CD8-positive, alpha-beta memory T cell (primary cell): Measurements from ENCODE around the gene HES3. TPM values are rescaled to one million over a fixed set of nuclear protein-coding genes. Genes with fewer than 3 reads are reported as not detected.

Source experiments
- CTCF ChIA-PET: fragments of 350-600 bp; sonication (Branson Sonifier 250); formaldehyde crosslinking; loops from one replicate; lab custom pipeline; 2021; ENCODE audit warnings: antibody characterized with exemption; lab: Charles Lee
- POLR2A ChIA-PET: fragments of 350-600 bp; sonication (Branson Sonifier 250); formaldehyde crosslinking; loops from one replicate; lab custom pipeline; 2021; ENCODE audit warnings: antibody characterized with exemption; lab: Charles Lee
- DNase-seq, 5 donors: peaks; one replicate each; pipeline versions ENCODE4 v3.0.0 to v3.0.0-alpha.2; 2020 to 2022; ENCODE audit warnings: mixed read lengths in 1 of 5
- H3K27ac ChIP-seq: one replicate; pipeline ENCODE4 v1.7.0; 2013; ENCODE audit warnings: low read depth, mild to moderate bottlenecking, low read length, moderate library complexity
- H3K27me3 ChIP-seq: 2 replicates; pipeline ENCODE4 v1.7.0; 2013; ENCODE audit warnings: low read length, mild to moderate bottlenecking; ENCODE audit not compliant: insufficient read depth, poor library complexity, severe bottlenecking
- H3K36me3 ChIP-seq: 2 replicates; pipeline ENCODE4 v1.7.0; 2013; ENCODE audit warnings: mild to moderate bottlenecking, low read length, moderate library complexity; ENCODE audit not compliant: insufficient read depth
- H3K4me1 ChIP-seq: 2 replicates; pipeline ENCODE4 v1.7.0; 2013; ENCODE audit warnings: mild to moderate bottlenecking, low read length, moderate library complexity; ENCODE audit not compliant: insufficient read depth
- H3K4me3 ChIP-seq: 2 replicates; pipeline ENCODE4 v1.7.0; 2013; ENCODE audit warnings: mild to moderate bottlenecking, low read length
- H3K9me3 ChIP-seq: 2 replicates; pipeline ENCODE4 v1.7.0; 2013; ENCODE audit warnings: mild to moderate bottlenecking, low read length
- H3K27ac Mint-ChIP-seq, 8 donors: one replicate each; pipeline ENCODE4 v1.8.0; 2020 to 2021; ENCODE audit warnings: mixed read lengths in 8 of 8, mild to moderate bottlenecking in 6 of 8, inconsistent platforms in 3 of 8, moderate library complexity in 3 of 8
- H3K27me3 Mint-ChIP-seq, 2 donors: one replicate each; pipeline ENCODE4 v1.8.0; 2020 to 2021; ENCODE audit warnings: mixed read lengths in 2 of 2, mild to moderate bottlenecking in 1 of 2, moderate library complexity in 1 of 2
- H3K36me3 Mint-ChIP-seq, 3 donors: one replicate each; pipeline ENCODE4 v1.8.0; 2020 to 2021; ENCODE audit warnings: mixed read lengths in 3 of 3, inconsistent platforms in 1 of 3, mild to moderate bottlenecking in 1 of 3
- H3K4me1 Mint-ChIP-seq, 3 donors: one replicate each; pipeline ENCODE4 v1.8.0; 2020 to 2021; ENCODE audit warnings: mixed read lengths in 3 of 3, inconsistent platforms in 1 of 3, mild to moderate bottlenecking in 1 of 3
- H3K4me3 Mint-ChIP-seq, 7 donors: one replicate each; pipeline ENCODE4 v1.8.0; 2020 to 2021; ENCODE audit warnings: mixed read lengths in 7 of 7, mild to moderate bottlenecking in 6 of 7, moderate library complexity in 4 of 7, inconsistent platforms in 2 of 7
- H3K9me3 Mint-ChIP-seq, 5 donors: one replicate each; pipeline ENCODE4 v1.8.0; 2020 to 2022; ENCODE audit warnings: mixed read lengths in 5 of 5, mild to moderate bottlenecking in 3 of 5, moderate library complexity in 2 of 5, inconsistent platforms in 1 of 5
- polyA plus RNA-seq: library from polyadenylated mRNA; unstranded; fragments of 300-500 nt; fragmentation: Illumina TruSeq; gene quantifications from one replicate; pipeline ENCODE4 v1.2.3, GENCODE V29; 2021
- total RNA-seq, 2 experiments: library from RNA; stranded (reverse); gene quantifications; one replicate each; pipeline ENCODE4 v1.2.3, GENCODE V29; 2021

HES3 gene
- total and polyA plus RNA-seq, 3 experiments from 2014 or later = not detected

DNA sequence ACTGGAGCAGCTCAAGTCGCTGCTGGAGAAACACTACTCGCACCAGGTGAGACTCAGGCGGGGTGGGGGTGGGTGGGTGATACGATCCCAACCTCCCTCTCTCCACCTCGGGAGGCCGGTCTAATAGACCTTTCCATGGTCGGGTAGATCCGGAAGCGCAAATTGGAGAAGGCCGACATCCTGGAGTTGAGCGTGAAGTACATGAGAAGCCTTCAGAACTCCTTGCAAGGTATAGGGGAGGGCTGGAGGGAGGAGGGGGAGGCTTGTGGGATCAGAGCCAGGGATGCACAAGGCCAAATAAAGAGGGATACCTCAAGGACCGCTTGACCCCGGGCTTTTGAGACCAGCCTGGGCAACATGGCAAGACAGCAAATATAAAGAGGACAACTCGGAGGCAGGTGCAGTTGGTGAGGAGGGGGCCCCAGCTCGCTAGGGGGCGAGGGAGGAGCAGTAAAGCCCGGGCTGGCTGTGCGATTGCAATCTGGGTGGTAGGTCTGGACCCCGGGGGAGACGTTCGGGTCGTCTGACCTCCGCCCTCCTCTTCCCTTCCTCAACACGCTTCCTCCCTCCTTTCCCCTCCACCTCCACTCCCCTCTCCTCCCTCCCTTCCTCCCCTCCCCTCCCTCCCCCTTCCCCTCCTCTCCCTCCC is 546 bp downstream of the HES3 start:
- Mint-ChIP-seq H3K4me1 (peaks cover 8 to 26% (median 11%) of the 10 kb centered on the region in 3 donors), H3K27ac (peak overlapping the region in 1 of 8 donors; percentile 84), H3K27me3 (peaks cover 51 to 62% of the 10 kb centered on the region in 2 donors), H3K4me3 (peak overlapping the region in 1 of 7 donors; percentile 66), H3K36me3 (no peaks in the 10 kb centered on the region), H3K9me3 (no peaks in the 10 kb centered on the region)
- ChIA-PET CTCF (interaction anchor here (0.6 to 4.8 kb wide), 12 partner anchors 8 to 734 kb away, joined by 3 to 63 read pairs (median 3); partner anchors contain the start of genes HES2, ICMT and KCNAB2), POLR2A (no interaction called here)
- H3K4me3 ChIP-seq = no peak overlapping the region
- H3K27ac ChIP-seq = no peak overlapping the region
- no peaks in the 10 kb centered on the region for H3K9me3 ChIP-seq
- peaks cover 60% of the 10 kb centered on the region for H3K27me3 ChIP-seq
- H3K36me3 ChIP-seq = no peaks in the 10 kb centered on the region
- no peak for DNase-seq
- peaks cover 20% of the 10 kb centered on the region for H3K4me1 ChIP-seq

DNA sequence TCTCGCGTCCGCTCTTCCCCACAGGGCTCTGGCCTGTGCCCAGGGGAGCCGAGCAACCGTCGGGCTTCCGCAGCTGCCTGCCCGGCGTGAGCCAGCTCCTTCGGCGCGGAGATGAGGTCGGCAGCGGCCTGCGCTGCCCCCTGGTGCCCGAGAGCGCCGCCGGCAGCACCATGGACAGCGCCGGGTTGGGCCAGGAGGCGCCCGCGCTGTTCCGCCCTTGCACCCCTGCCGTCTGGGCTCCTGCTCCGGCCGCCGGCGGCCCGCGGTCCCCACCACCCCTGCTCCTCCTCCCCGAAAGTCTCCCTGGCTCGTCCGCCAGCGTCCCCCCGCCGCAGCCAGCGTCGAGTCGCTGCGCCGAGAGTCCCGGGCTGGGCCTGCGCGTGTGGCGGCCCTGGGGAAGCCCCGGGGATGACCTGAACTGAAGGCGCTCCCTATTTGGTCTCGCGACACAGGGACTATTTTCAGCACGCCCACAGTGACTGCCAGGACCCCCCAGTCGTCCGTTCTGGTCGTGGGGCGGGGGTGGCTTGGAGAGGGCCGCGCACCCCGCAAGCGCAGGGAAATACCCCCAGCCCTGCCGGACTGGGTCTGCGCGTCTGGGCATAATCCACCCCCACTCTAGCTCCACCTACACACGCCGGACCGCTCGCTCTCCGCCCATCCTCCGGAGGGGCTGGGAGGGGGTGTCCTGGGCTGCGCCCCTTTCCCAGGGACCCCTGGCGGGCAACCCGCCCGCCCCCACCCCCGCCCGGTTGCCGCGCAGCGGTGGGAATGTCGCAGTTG is 1.3 kb downstream of the HES3 start:
- Histone ChIP-seq H3K36me3 (no peaks in the 10 kb centered on the region), H3K4me1 (peaks cover 20% of the 10 kb centered on the region), H3K9me3 (no peaks in the 10 kb centered on the region), H3K27ac (no peak overlapping the region), H3K4me3 (peak overlapping the region; percentile 19), H3K27me3 (peaks cover 62% of the 10 kb centered on the region)
- Mint-ChIP-seq H3K36me3 (no peaks in the 10 kb centered on the region), H3K27me3 (peaks cover 49 to 61% of the 10 kb centered on the region in 2 donors), H3K9me3 (no peaks in the 10 kb centered on the region), H3K4me1 (peaks cover 8 to 29% (median 11%) of the 10 kb centered on the region in 3 donors), H3K27ac (no peak overlapping the region), H3K4me3 (no peak overlapping the region)
- ChIA-PET CTCF (interaction anchor here (0.6 to 4.8 kb wide), 17 partner anchors 9 to 735 kb away, joined by 3 to 63 read pairs (median 4); partner anchors contain the start of genes HES2, ICMT and KCNAB2), POLR2A (no interaction called here)
- DNase-seq = peak; percentile 70 to 85 (median 72)

- Mint-ChIP-seq H3K4me1 (peaks cover 8 to 29% (median 11%) of the 10 kb centered on the region in 3 donors), H3K4me3 (peak overlapping the region in 3 of 7 donors; percentile 57 to 85 (median 61)), H3K36me3 (no peaks in the 10 kb centered on the region), H3K27ac (no peak overlapping the region), H3K27me3 (peaks cover 47 to 64% of the 10 kb centered on the region in 2 donors), H3K9me3 (no peaks in the 10 kb centered on the region)
- Histone ChIP-seq H3K9me3 (no peaks in the 10 kb centered on the region), H3K4me3 (no peak overlapping the region), H3K36me3 (no peaks in the 10 kb centered on the region), H3K27ac (no peak overlapping the region), H3K27me3 (peaks cover 56% of the 10 kb centered on the region), H3K4me1 (peaks cover 20% of the 10 kb centered on the region)
- peak; percentile 12 to 65 (median 34) for DNase-seq
- CTCF ChIA-PET = interaction anchor here (0.6 to 4.8 kb wide), 30 partner anchors 9 to 732 kb away, joined by 3 to 63 read pairs (median 5); partner anchors contain the start of genes DNAJC11, GPR153 and ICMT
- POLR2A ChIA-PET = no interaction called here
Measured at GRCh38 chr1:6245869-6246496, 2.0 kb downstream of the HES3 start.

DNA sequence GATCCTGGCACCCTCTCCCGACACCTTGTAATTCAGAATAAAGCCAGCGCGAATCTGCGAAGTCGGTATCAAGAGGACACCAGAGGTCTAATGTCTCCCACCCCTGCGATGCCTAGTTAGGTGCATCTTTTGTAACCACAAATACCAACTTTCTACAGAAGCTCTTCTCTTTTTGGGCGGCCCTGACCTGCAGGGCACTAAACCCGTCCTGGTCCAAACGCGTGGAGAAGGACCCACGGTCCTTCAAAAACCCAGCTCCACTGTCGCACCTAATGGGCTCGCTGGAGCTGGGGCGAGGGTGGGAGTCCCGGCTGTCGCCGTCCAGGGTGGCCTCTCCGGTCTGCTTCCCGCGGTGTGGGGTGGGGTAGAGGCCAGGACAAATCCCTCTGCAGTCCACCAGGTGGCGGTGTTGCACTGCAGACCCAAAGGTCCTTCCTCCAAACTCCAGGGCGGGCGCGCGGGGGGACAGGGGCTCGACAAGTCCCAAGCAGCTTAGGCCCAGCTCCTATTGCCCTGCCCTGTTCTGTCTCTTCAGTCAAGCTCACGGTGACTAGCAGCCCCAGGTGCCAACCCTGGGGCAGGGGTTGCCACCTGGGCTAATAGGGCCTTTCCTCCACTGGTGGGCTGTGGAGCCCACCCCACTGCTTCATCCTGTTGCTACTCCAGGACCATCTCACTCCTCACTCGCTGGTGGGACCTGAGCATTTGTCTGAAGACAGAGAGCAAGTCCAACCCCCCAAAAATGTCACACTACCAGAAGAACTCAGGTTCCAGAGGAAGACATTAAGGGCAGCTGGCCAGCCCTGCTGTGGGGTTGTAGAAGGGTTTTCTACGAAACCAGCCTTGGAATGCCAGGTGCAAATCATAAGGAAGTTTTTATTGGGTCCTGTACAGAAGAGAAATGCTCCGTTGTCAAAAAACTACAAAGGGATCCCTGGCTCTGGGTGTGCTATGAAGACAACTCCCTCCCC is 2.8 kb downstream of the HES3 start:
- Histone ChIP-seq H3K4me3 (no peak overlapping the region), H3K9me3 (no peaks in the 10 kb centered on the region), H3K36me3 (no peaks in the 10 kb centered on the region), H3K27ac (no peak overlapping the region), H3K4me1 (peaks cover 20% of the 10 kb centered on the region), H3K27me3 (peaks cover 50% of the 10 kb centered on the region)
- Mint-ChIP-seq H3K4me1 (peaks cover 5 to 22% (median 5%) of the 10 kb centered on the region in 3 donors), H3K27me3 (peaks cover 39 to 59% of the 10 kb centered on the region in 2 donors), H3K36me3 (no peaks in the 10 kb centered on the region), H3K4me3 (peak overlapping the region in 5 of 7 donors; percentile 57 to 85 (median 77)), H3K27ac (peak overlapping the region in 3 of 8 donors; percentile 43 to 72 (median 59)), H3K9me3 (no peaks in the 10 kb centered on the region)
- DNase-seq = peak; percentile 68 to 84 (median 76)
- POLR2A ChIA-PET = interaction anchor here (0.5 kb wide), 1 partner anchor 9 kb away, joined by 3 read pairs; no protein-coding TSS in a partner anchor
- CTCF ChIA-PET = interaction anchor here (0.6 to 4.8 kb wide), 33 partner anchors 9 to 732 kb away, joined by 3 to 63 read pairs (median 4); partner anchors contain the start of genes DNAJC11, GPR153, ICMT and RPL22

- H3K27me3 ChIP-seq = peaks cover 50% of the 10 kb centered on the region
- peaks cover 41 to 63% of the 10 kb centered on the region in 2 donors for H3K27me3 Mint-ChIP-seq
Measured at GRCh38 chr1:6247651-6248050, 3.7 kb downstream of the HES3 start.

DNA sequence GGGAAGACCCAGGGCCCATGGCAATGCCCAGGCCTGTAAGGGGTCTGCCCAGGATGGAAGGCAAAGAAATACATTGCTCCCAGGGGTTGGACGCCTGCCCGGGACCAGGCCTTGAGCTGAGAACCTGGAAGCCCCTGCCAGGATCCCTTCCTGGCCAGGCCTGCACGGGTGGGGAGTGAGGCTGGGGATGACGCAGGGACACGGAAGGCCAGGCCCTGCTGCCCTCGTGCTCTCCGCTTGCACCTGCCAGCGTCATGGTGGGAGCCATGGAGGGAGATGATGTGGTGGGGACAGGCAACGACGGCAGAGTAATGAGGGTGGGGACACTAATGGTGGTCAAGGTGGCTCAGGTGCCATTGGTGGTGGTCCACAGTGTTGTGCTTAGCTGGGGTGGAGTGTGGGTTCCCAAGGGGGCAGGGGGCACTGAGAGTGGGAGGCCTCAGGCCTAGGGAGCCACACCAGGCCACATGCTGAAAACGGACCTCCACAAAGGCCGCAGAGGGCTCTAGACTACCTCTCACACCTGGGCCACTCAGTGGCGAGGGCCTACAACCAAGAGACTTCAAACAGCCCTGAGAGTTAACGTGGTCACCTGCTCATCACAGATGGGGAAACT is 4.3 kb downstream of the HES3 start:
- CTCF ChIA-PET = interaction anchor here (0.9 to 4.8 kb wide), 9 partner anchors 10 to 191 kb away, joined by 3 to 63 read pairs (median 9); partner anchors contain the start of genes ICMT and RPL22
- peaks cover 5 to 21% (median 5%) of the 10 kb centered on the region in 3 donors for H3K4me1 Mint-ChIP-seq
- H3K9me3 ChIP-seq = no peaks in the 10 kb centered on the region
- H3K4me3 Mint-ChIP-seq = peak overlapping the region in 1 of 7 donors; percentile 74
- no peak overlapping the region for H3K27ac Mint-ChIP-seq
- no peak overlapping the region for H3K27ac ChIP-seq
- peaks cover 44% of the 10 kb centered on the region for H3K27me3 ChIP-seq
- H3K36me3 ChIP-seq = no peaks in the 10 kb centered on the region
- H3K4me3 ChIP-seq = no peak overlapping the region
- H3K4me1 ChIP-seq = peaks cover 20% of the 10 kb centered on the region
- H3K9me3 Mint-ChIP-seq = no peaks in the 10 kb centered on the region
- H3K27me3 Mint-ChIP-seq = peaks cover 35 to 63% of the 10 kb centered on the region in 2 donors
- no peak for DNase-seq
- POLR2A ChIA-PET = interaction anchor here (0.6 kb wide), 1 partner anchor 146 kb away, joined by 6 read pairs; no protein-coding TSS in a partner anchor
- no peaks in the 10 kb centered on the region for H3K36me3 Mint-ChIP-seq

More at GRCh38 chr1:6247651-6248050, 3.7 kb downstream of the HES3 start:
- Mint-ChIP-seq H3K27ac (no peak overlapping the region), H3K4me1 (peaks cover 5 to 21% (median 5%) of the 10 kb centered on the region in 3 donors), H3K36me3 (no peaks in the 10 kb centered on the region), H3K4me3 (no peak overlapping the region), H3K9me3 (no peaks in the 10 kb centered on the region)
- H3K4me1 ChIP-seq = peaks cover 20% of the 10 kb centered on the region
- H3K36me3 ChIP-seq = no peaks in the 10 kb centered on the region
- CTCF ChIA-PET = interaction anchor here (0.9 to 4.8 kb wide), 17 partner anchors 8 to 225 kb away, joined by 3 to 63 read pairs (median 7); partner anchors contain the start of genes ICMT and RPL22
- POLR2A ChIA-PET = interaction anchor here (0.6 kb wide), 1 partner anchor 147 kb away, joined by 6 read pairs; no protein-coding TSS in a partner anchor
- DNase-seq = no peak
- no peaks in the 10 kb centered on the region for H3K9me3 ChIP-seq
- no peak overlapping the region for H3K4me3 ChIP-seq
- H3K27ac ChIP-seq = no peak overlapping the region
